OCI-LY7 (cell line): ENCODE data around the gene WNT6. TPM values are rescaled to one million over a fixed set of nuclear protein-coding genes. Genes with fewer than 3 reads are reported as not detected.

Experiments used
- BruUV-seq: library from RNA; stranded (reverse); fragments of 400-500 nt; replicated peaks from 2 replicates; lab custom pipeline; 2021; lab: Mats Ljungman, UMichigan
- CTCF ChIA-PET: fragments of 300-600 bp; sonication (Branson Sonifier 250); formaldehyde crosslinking; loops from one replicate; lab custom pipeline; 2022; ENCODE audit warnings: antibody characterized with exemption; ENCODE audit not compliant: unreplicated experiment; lab: Charles Lee
- POLR2A ChIA-PET: fragments of 300-600 bp; sonication (Branson Sonifier 250); formaldehyde crosslinking; loops from one replicate; lab custom pipeline; 2022; ENCODE audit warnings: antibody characterized with exemption; lab: Charles Lee
- DNase-seq: peaks from one replicate; pipeline ENCODE4 v3.0.0-alpha.2; 2015; ENCODE audit warnings: low spot score
- H2AFZ ChIP-seq: fragments of 200-600 bp; sonication (generic), shearing (Covaris generic); 2 replicates; pipeline ENCODE4 v1.6.1; 2014; ENCODE audit warnings: mild to moderate bottlenecking, antibody characterized with exemption, low read length, moderate library complexity
- H3K27ac ChIP-seq: fragments of 200-600 bp; sonication (generic); 2 replicates; pipeline ENCODE4 v1.5.1; 2014; ENCODE audit warnings: mixed run types, low read depth, mild to moderate bottlenecking, moderate library complexity, low read length, inconsistent platforms; ENCODE audit not compliant: poor library complexity, severe bottlenecking
- H3K36me3 ChIP-seq: fragments of 200-600 bp; sonication (generic); 2 replicates; pipeline ENCODE4 v1.6.1; 2014; ENCODE audit warnings: mild to moderate bottlenecking, antibody characterized with exemption, low read length, moderate library complexity, mixed read lengths; ENCODE audit not compliant: insufficient read depth
- H3K4me1 ChIP-seq: fragments of 200-600 bp; sonication (generic); 2 replicates; pipeline ENCODE4 v1.5.1; 2014; ENCODE audit warnings: mild to moderate bottlenecking, low read length; ENCODE audit not compliant: insufficient read depth, poor library complexity, severe bottlenecking
- H3K4me2 ChIP-seq: fragments of 200-600 bp; sonication (generic); 2 replicates; pipeline ENCODE4 v1.6.1; 2014; ENCODE audit warnings: mild to moderate bottlenecking, low read length
- H3K4me3 ChIP-seq: fragments of 200-600 bp; sonication (generic); 2 replicates; pipeline ENCODE4 v1.5.1; 2014; ENCODE audit warnings: mild to moderate bottlenecking, low read depth, low read length; ENCODE audit not compliant: poor library complexity, severe bottlenecking
- H3K79me2 ChIP-seq: fragments of 200-600 bp; sonication (generic); 2 replicates; pipeline ENCODE4 v1.6.1; 2016; ENCODE audit warnings: low read depth, mild to moderate bottlenecking, low read length, moderate library complexity, mixed read lengths; ENCODE audit not compliant: insufficient read depth
- H3K9me2 ChIP-seq: fragments of 200-600 bp; sonication (generic); 2 replicates; pipeline ENCODE4 v1.6.1; 2016; ENCODE audit warnings: mild to moderate bottlenecking, low read length, mixed read lengths; ENCODE audit not compliant: insufficient read depth
- H3K9me3 ChIP-seq: fragments of 200-600 bp; sonication (generic); 2 replicates; pipeline ENCODE4 v1.6.1; 2014; ENCODE audit warnings: mild to moderate bottlenecking, mixed run types, low read length, mixed read lengths
- H4K20me1 ChIP-seq: fragments of 200-600 bp; sonication (generic); 2 replicates; pipeline ENCODE4 v1.6.1; 2014; ENCODE audit warnings: mild to moderate bottlenecking, antibody characterized with exemption, low read length, moderate library complexity, mixed read lengths; ENCODE audit not compliant: insufficient read depth
- CTCF ChIP-seq: fragments of 200-600 bp; sonication (generic); conservative IDR thresholded peaks from 2 replicates; pipeline ENCODE4 v1.5.1; 2014; ENCODE audit warnings: mild to moderate bottlenecking, antibody characterized with exemption, low read length, moderate library complexity, mixed read lengths
- EZH2phosphoT487 ChIP-seq: fragments of 200-600 bp; sonication (generic); IDR thresholded peaks from 2 replicates; pipeline ENCODE4 v1.6.1; 2018; ENCODE audit warnings: low read depth, borderline replicate concordance, mild to moderate bottlenecking, mixed run types, antibody characterized with exemption, low read length, moderate library complexity, mixed read lengths
- intact Hi-C: fragments of 100-400 bp; cut with micrococcal nuclease; formaldehyde crosslinking; loops from one replicate; pipeline ENCODE4 v1.10.0; 2022; ENCODE audit not compliant: unreplicated experiment
- total RNA-seq, 2 experiments: library from RNA; depleted of rRNA in 1 of 2; stranded (reverse); fragments of >200 nt in 1 of 2; shearing (Covaris generic) in 1 of 2; gene quantifications; 2 replicates each; pipeline ENCODE4 v1.2.3, GENCODE V29; 2014 to 2022

WNT6 gene
- total RNA-seq, 2 experiments from 2014 or later, result 0.74 TPM; not detected in 1

- TF ChIP-seq CTCF, result no peak
- TF ChIP-seq EZH2phosphoT487, result no peak
- H3K4me2 ChIP-seq, result no peak overlapping the region
- no peak overlapping the region for H3K4me3 ChIP-seq
- ChIA-PET POLR2A (no interaction called here), CTCF (no interaction called here)
- DNase-seq, result no peak
- H3K36me3 ChIP-seq, result no peaks in the 10 kb centered on the region
- BruUV-seq, result no TSS peak
- no peaks in the 10 kb centered on the region for H3K79me2 ChIP-seq
- intact Hi-C loops, result loop anchor here (5.0 to 10.0 kb wide), 2 partner anchors 148 to 415 kb away; no protein-coding TSS in a partner anchor
- H3K27ac ChIP-seq, result no peak overlapping the region
- no peaks in the 10 kb centered on the region for H4K20me1 ChIP-seq
- no peaks in the 10 kb centered on the region for H3K4me1 ChIP-seq
- no peaks in the 10 kb centered on the region for H3K9me2 ChIP-seq
- H3K9me3 ChIP-seq, result no peaks in the 10 kb centered on the region
- H2AFZ ChIP-seq, result no peak overlapping the region
These were observed 9.9 kb upstream of the WNT6 start for GRCh38 chr2:218849721-218850120.

GRCh38 chr2:218850796-218851195, 8.8 kb upstream of the WNT6 start:
- POLR2A ChIA-PET, result interaction anchor here (0.7 kb wide), 2 partner anchors 55 to 79 kb away, joined by 4 to 5 read pairs; no protein-coding TSS in a partner anchor
- Histone ChIP-seq H3K27ac (no peak overlapping the region), H3K4me2 (no peak overlapping the region), H3K9me2 (no peaks in the 10 kb centered on the region), H2AFZ (no peak overlapping the region), H3K9me3 (no peaks in the 10 kb centered on the region), H3K79me2 (no peaks in the 10 kb centered on the region), H4K20me1 (no peaks in the 10 kb centered on the region), H3K4me1 (no peaks in the 10 kb centered on the region), H3K4me3 (no peak overlapping the region), H3K36me3 (no peaks in the 10 kb centered on the region)
- CTCF ChIA-PET, result interaction anchor here (0.6 to 1.5 kb wide), 2 partner anchors 59 to 193 kb away, joined by 3 to 4 read pairs; no protein-coding TSS in a partner anchor
- intact Hi-C loops, result loop anchor here (5.0 kb wide), 1 partner anchor 147 kb away; no protein-coding TSS in a partner anchor
- no peak for DNase-seq
- no TSS peak for BruUV-seq
- no peak for TF ChIP-seq CTCF
- no peak for TF ChIP-seq EZH2phosphoT487

GRCh38 chr2:218851286-218851685, 8.3 kb upstream of the WNT6 start:
- H2AFZ ChIP-seq, result no peak overlapping the region
- intact Hi-C loops, result loop anchor here (5.0 kb wide), 1 partner anchor 146 kb away; no protein-coding TSS in a partner anchor
- no peaks in the 10 kb centered on the region for H4K20me1 ChIP-seq
- ChIA-PET POLR2A (interaction anchor here (0.6 kb wide), 1 partner anchor 89 kb away, joined by 7 read pairs; no protein-coding TSS in a partner anchor), CTCF (interaction anchor here (0.6 to 1.5 kb wide), 2 partner anchors 58 to 194 kb away, joined by 3 to 4 read pairs; no protein-coding TSS in a partner anchor)
- H3K36me3 ChIP-seq, result no peaks in the 10 kb centered on the region
- H3K4me3 ChIP-seq, result no peak overlapping the region
- H3K27ac ChIP-seq, result no peak overlapping the region
- no peak overlapping the region for H3K4me2 ChIP-seq
- no TSS peak for BruUV-seq
- H3K4me1 ChIP-seq, result no peaks in the 10 kb centered on the region
- no peaks in the 10 kb centered on the region for H3K9me3 ChIP-seq
- no peak for DNase-seq
- no peaks in the 10 kb centered on the region for H3K79me2 ChIP-seq
- no peaks in the 10 kb centered on the region for H3K9me2 ChIP-seq
- TF ChIP-seq EZH2phosphoT487 (no peak), CTCF (no peak)
